ENCODE results near the gene IGF2R. TPM values are rescaled to one million over a fixed set of nuclear protein-coding genes. Genes with fewer than 3 reads are reported as not detected.

Gene IGF2R
- total RNA-seq, 3 donors from 2014 or later, result 60.4 to 112 (median 81.0) TPM

- intact Hi-C loops (cut with DNase I; ENCODE audit: low total_unique reads), result no loop called here
- no peak for TF ChIP-seq POLR2A (IDR thresholded peaks at IDR 0.05)
- Histone ChIP-seq H3K4me1 (peaks cover 0 to 10% of the 10 kb centered on the region in 2 donors), H3K36me3 (no peaks in the 10 kb centered on the region), H3K27ac (no peak overlapping the region), H3K27me3 (no peaks in the 10 kb centered on the region), H3K9me3 (no peaks in the 10 kb centered on the region), H3K4me3 (no peak overlapping the region)
- DNase-seq (ENCODE audit: low spot score in 2 of 2), result no peak
These were observed 2.7 kb downstream of the IGF2R start for GRCh38 chr6:159971341-159972178.

- no peaks in the 10 kb centered on the region for H3K27me3 ChIP-seq
- peak overlapping the region in 1 of 2 donors; percentile 25 for H3K27ac ChIP-seq
- intact Hi-C loops (cut with DNase I; ENCODE audit: low total_unique reads), result no loop called here
- no peaks in the 10 kb centered on the region for H3K9me3 ChIP-seq
- DNase-seq (ENCODE audit: low spot score in 2 of 2), result no peak
- H3K4me1 ChIP-seq, result peaks cover 0 to 10% of the 10 kb centered on the region in 2 donors
- no peak for TF ChIP-seq POLR2AphosphoS5 (IDR thresholded peaks at IDR 0.05)
- TF ChIP-seq CTCF (IDR thresholded peaks at IDR 0.05), result no peak
- no peak for TF ChIP-seq POLR2A (IDR thresholded peaks at IDR 0.05)
- no peaks in the 10 kb centered on the region for H3K36me3 ChIP-seq
- no peak overlapping the region for H3K4me3 ChIP-seq
These were observed 3.8 kb downstream of the IGF2R start for GRCh38 chr6:159972506-159973268.

GRCh38 chr6:159973406-159973805 lies 4.5 kb downstream of the IGF2R start:
- Histone ChIP-seq H3K9me3 (no peaks in the 10 kb centered on the region), H3K36me3 (no peaks in the 10 kb centered on the region), H3K4me1 (peaks cover 0 to 16% of the 10 kb centered on the region in 2 donors), H3K27me3 (no peaks in the 10 kb centered on the region), H3K27ac (peak overlapping the region; percentile 21 to 25), H3K4me3 (no peak overlapping the region)
- TF ChIP-seq POLR2AphosphoS5 (IDR thresholded peaks at IDR 0.05) (no peak), CTCF (IDR thresholded peaks at IDR 0.05) (no peak), POLR2A (IDR thresholded peaks at IDR 0.05) (no peak)
- DNase-seq (ENCODE audit: low spot score in 2 of 2), result no peak
- intact Hi-C loops (cut with DNase I; ENCODE audit: low total_unique reads), result no loop called here

DNA sequence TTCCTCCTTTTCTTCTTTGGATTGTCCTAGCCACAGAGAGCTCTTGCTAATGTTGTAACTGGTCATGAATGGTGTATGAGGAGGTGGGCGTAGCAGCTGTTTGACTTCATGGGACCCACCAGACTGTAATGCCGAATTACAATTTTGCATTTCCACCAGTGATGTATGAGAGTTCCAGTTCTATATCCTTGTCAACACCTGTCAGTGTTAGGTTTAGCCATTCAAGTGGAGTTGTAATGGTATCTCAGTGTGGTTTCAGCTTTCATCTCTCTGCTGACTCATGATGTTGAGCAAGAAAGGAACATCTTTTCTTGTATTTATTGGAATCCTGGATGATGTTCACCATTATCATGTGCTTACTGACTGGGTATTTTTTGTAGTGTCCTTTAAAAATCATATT lies 5.1 kb downstream of the IGF2R start:
- H3K27ac ChIP-seq, result peak overlapping the region; percentile 21 to 54
- no peaks in the 10 kb centered on the region for H3K36me3 ChIP-seq
- H3K4me1 ChIP-seq, result peaks cover 0 to 16% of the 10 kb centered on the region in 2 donors
- H3K9me3 ChIP-seq, result no peaks in the 10 kb centered on the region
- H3K4me3 ChIP-seq, result no peak overlapping the region
- TF ChIP-seq CTCF (IDR thresholded peaks at IDR 0.05) (no peak), POLR2A (IDR thresholded peaks at IDR 0.05) (no peak), POLR2AphosphoS5 (IDR thresholded peaks at IDR 0.05) (no peak)
- intact Hi-C loops (cut with DNase I; ENCODE audit: low total_unique reads), result no loop called here
- H3K27me3 ChIP-seq, result no peaks in the 10 kb centered on the region
- DNase-seq (ENCODE audit: low spot score in 2 of 2), result no peak

DNA sequence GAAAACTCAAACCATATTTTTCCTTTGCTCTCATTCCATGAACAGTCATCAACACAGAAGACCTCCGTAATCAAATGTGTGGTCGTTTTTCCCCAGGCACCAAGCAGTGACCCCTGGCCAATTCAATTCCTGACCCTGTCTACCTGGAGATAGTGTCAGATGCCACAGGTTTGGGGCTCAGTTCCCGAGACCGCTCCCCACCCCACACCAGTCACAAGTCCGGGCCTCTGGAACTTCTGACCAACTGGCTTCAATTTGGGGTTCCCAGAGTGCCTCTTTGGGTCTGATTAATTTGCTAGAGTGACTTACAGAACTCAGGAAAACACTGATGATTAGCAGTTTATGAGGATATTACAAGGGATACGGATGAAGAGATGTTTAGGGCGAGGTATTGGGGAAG lies 6.0 kb downstream of the IGF2R start:
- Histone ChIP-seq H3K27ac (peak overlapping the region; percentile 54 to 74), H3K36me3 (no peaks in the 10 kb centered on the region), H3K4me1 (peaks cover 0 to 16% of the 10 kb centered on the region in 2 donors), H3K27me3 (no peaks in the 10 kb centered on the region), H3K9me3 (no peaks in the 10 kb centered on the region), H3K4me3 (no peak overlapping the region)
- intact Hi-C loops (cut with DNase I; ENCODE audit: low total_unique reads), result no loop called here
- DNase-seq (ENCODE audit: low spot score in 2 of 2), result no peak
- no peak for TF ChIP-seq POLR2AphosphoS5 (IDR thresholded peaks at IDR 0.05)
- no peak for TF ChIP-seq CTCF (IDR thresholded peaks at IDR 0.05)
- no peak for TF ChIP-seq POLR2A (IDR thresholded peaks at IDR 0.05)

Data from breast epithelium (tissue), 4 donors.